Muscle layer of colon (tissue), 2 donors: ENCODE measurements around the gene ATXN7L2.
"Not testable (repeated sequence)": the region's sequence is repeated elsewhere in the genome, so short reads cannot be mapped to it uniquely, and the experiment has no call there.

Experiments
- H3K27ac ChIP-seq: one replicate; pipeline ENCODE4 v1.7.0; 2013; ENCODE audit warnings: low read depth, mild to moderate bottlenecking, low read length, moderate library complexity
- H3K27me3 ChIP-seq, 2 donors: one replicate each; pipeline ENCODE4 v1.7.0; 2013; ENCODE audit warnings: low read length in 2 of 2, mild to moderate bottlenecking in 2 of 2; ENCODE audit not compliant: insufficient read depth in 2 of 2, control insufficient read depth in 1 of 2
- H3K36me3 ChIP-seq: one replicate; pipeline ENCODE4 v1.7.0; 2013; ENCODE audit warnings: mild to moderate bottlenecking, low read length; ENCODE audit not compliant: insufficient read depth
- H3K4me1 ChIP-seq: one replicate; pipeline ENCODE4 v1.7.0; 2013; ENCODE audit warnings: mild to moderate bottlenecking, low read length; ENCODE audit not compliant: insufficient read depth
- H3K4me3 ChIP-seq, 2 donors: one replicate each; pipeline ENCODE4 v1.7.0; 2013; ENCODE audit warnings: low read length in 2 of 2, low read depth in 1 of 2, mild to moderate bottlenecking in 1 of 2, moderate library complexity in 1 of 2
- H3K9ac ChIP-seq: one replicate; pipeline ENCODE4 v1.7.0; 2013; ENCODE audit warnings: low read length
- H3K9me3 ChIP-seq: one replicate; pipeline ENCODE4 v1.7.0; 2013; ENCODE audit warnings: mild to moderate bottlenecking, low read length
- donor health status: abdominal sarcoma.
- donor health status: Adenocarcinoma of cecum.

The ATXN7L2 gene

DNA sequence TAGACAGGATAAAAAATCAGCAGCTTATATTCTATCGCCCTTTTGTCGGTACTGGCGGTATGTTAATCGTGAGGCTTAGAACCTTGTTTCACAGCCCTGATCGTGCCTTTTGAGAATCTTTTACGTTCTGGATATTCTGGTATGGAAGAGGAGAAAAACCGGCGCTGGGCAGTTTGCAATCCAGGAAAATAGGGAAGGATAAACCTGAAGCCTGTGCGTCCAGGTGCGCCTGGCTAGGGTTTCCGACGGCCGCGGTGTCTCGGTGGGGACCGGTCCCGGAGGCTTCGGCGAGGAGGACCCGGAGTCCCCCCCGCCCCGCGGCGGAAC, 17.6 kb upstream of the ATXN7L2 start:
- Histone ChIP-seq H3K27me3 (peaks cover 0 to 4% of the 10 kb centered on the region in 2 donors), H3K9ac (peak overlapping the region; percentile 50), H3K9me3 (no peaks in the 10 kb centered on the region), H3K27ac (peak overlapping the region; percentile 76), H3K4me1 (peaks cover 9% of the 10 kb centered on the region), H3K4me3 (peak overlapping the region; percentile 64 to 84), H3K36me3 (no peaks in the 10 kb centered on the region)

- Histone ChIP-seq H3K4me1 (peaks cover 9% of the 10 kb centered on the region), H3K9ac (peak within 1 kb of the TSS; percentile 50), H3K4me3 (peak within 1 kb of the TSS; percentile 64 to 84), H3K9me3 (no peaks in the 10 kb centered on the region), H3K36me3 (no peaks in the 10 kb centered on the region), H3K27ac (peak within 1 kb of the TSS; percentile 76), H3K27me3 (peaks cover 0 to 4% of the 10 kb centered on the region in 2 donors)
Observed at GRCh38 chr1:109466452-109467300, 17.0 kb upstream of the ATXN7L2 start, which contains the start of gene SYPL2. TSS of gene SYPL2 (plus strand) at chr1:109466546. CDS start at chr1:109466844, 298 bp downstream.

- Histone ChIP-seq H3K36me3 (no peaks in the 10 kb centered on the region), H3K9ac (no peak overlapping the region), H3K4me3 (no peak overlapping the region), H3K27ac (no peak overlapping the region), H3K9me3 (no peaks in the 10 kb centered on the region), H3K4me1 (peaks cover 9% of the 10 kb centered on the region), H3K27me3 (peaks cover 0 to 4% of the 10 kb centered on the region in 2 donors)
Observed at GRCh38 chr1:109467301-109467777, 16.4 kb upstream of the ATXN7L2 start.

DNA sequence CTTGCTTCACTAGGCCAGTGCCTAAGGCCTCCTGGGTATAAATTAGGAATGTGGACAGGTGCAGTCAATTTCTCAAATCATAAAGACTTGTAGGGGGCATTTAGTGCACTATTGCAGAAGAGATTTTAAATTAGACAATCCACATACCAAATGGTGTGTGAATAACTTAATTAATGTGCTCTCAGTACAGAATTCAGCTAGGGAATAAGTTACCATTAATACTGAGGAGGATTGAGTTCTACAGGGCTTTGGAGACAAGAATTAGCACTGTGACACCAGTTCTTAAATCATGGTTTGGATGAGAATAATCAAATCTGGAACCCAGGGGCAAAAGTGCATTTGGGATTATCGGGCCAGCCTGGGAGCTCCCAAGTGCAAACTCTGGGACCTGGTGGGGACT, 15.6 kb upstream of the ATXN7L2 start:
- Histone ChIP-seq H3K9ac (no peak overlapping the region), H3K4me1 (peaks cover 9% of the 10 kb centered on the region), H3K36me3 (no peaks in the 10 kb centered on the region), H3K4me3 (no peak overlapping the region), H3K27me3 (peaks cover 0 to 4% of the 10 kb centered on the region in 2 donors), H3K27ac (no peak overlapping the region), H3K9me3 (no peaks in the 10 kb centered on the region)

- peaks cover 0 to 4% of the 10 kb centered on the region in 2 donors for H3K27me3 ChIP-seq
- no peak overlapping the region for H3K27ac ChIP-seq
- H3K9me3 ChIP-seq = no peaks in the 10 kb centered on the region
- no peak overlapping the region for H3K4me3 ChIP-seq
- no peak overlapping the region for H3K9ac ChIP-seq
- H3K36me3 ChIP-seq = no peaks in the 10 kb centered on the region
- H3K4me1 ChIP-seq = peaks cover 9% of the 10 kb centered on the region
Observed at GRCh38 chr1:109468903-109469302, 14.8 kb upstream of the ATXN7L2 start.

- Histone ChIP-seq H3K4me3 (no peak overlapping the region), H3K27me3 (peaks cover 0 to 4% of the 10 kb centered on the region in 2 donors), H3K36me3 (no peaks in the 10 kb centered on the region), H3K9me3 (no peaks in the 10 kb centered on the region), H3K27ac (no peak overlapping the region), H3K4me1 (peaks cover 7% of the 10 kb centered on the region), H3K9ac (no peak overlapping the region)
Observed at GRCh38 chr1:109470245-109470644, 13.5 kb upstream of the ATXN7L2 start.

- Histone ChIP-seq H3K4me1 (no peaks in the 10 kb centered on the region), H3K36me3 (no peaks in the 10 kb centered on the region), H3K27me3 (no peaks in the 10 kb centered on the region), H3K27ac (no peak overlapping the region), H3K9ac (no peak overlapping the region), H3K9me3 (no peaks in the 10 kb centered on the region), H3K4me3 (no peak overlapping the region)
Observed at GRCh38 chr1:109472779-109473178, 10.9 kb upstream of the ATXN7L2 start.

- not testable (repeated sequence) for H3K9me3 ChIP-seq, H3K4me3 ChIP-seq
Observed at GRCh38 chr1:109473284-109474057, 10.2 kb upstream of the ATXN7L2 start.

DNA sequence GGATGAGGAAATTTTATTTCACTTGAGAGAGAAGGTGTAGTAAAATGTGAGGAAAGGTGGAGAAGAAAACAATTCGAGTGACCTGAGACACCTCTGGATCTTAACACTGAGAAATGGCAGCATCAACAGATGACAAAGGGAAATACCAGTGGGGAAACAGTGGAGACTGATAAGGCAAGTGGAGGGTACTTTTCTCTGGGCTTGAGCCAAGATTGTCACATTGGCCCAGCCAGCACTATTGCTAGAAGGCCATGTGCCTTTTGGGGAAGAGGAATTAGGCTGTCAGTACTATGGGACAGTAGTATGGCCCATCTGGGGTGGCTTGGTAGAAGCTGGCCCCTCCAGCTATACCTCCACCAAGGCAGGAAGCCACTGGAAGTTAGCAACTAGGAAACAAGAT, 9.0 kb upstream of the ATXN7L2 start:
- no peaks in the 10 kb centered on the region for H3K4me1 ChIP-seq
- no peaks in the 10 kb centered on the region for H3K36me3 ChIP-seq
- no peak overlapping the region for H3K4me3 ChIP-seq
- H3K27ac ChIP-seq = no peak overlapping the region
- no peak overlapping the region for H3K9ac ChIP-seq
- H3K27me3 ChIP-seq = no peaks in the 10 kb centered on the region
- H3K9me3 ChIP-seq = no peaks in the 10 kb centered on the region

More at GRCh38 chr1:109473284-109474057, 10.2 kb upstream of the ATXN7L2 start:
- not testable (repeated sequence) for H3K27me3 ChIP-seq, H3K27ac ChIP-seq, H3K9ac ChIP-seq, H3K4me1 ChIP-seq, H3K36me3 ChIP-seq

GRCh38 chr1:109475261-109475660, 8.4 kb upstream of the ATXN7L2 start:
- Histone ChIP-seq H3K9ac (no peak overlapping the region), H3K4me1 (no peaks in the 10 kb centered on the region), H3K27ac (no peak overlapping the region), H3K27me3 (no peaks in the 10 kb centered on the region), H3K36me3 (no peaks in the 10 kb centered on the region), H3K4me3 (no peak overlapping the region), H3K9me3 (no peaks in the 10 kb centered on the region)

DNA sequence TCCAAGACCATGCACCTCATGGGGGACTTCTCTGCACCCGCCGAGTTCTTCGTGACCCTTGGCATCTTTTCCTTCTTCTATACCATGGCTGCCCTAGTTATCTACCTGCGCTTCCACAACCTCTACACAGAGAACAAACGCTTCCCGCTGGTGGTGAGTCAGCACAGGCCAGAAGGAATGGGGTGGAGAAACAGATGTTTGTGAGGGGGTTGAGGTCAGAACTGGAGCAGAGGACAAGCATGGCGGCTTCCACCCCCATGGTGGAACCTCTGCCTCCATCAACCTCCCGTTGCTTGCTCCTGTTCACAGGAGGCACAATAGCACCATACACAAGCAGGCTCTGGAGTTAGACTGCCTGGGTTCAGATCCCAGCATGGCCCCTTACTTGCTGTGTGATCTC, 6.9 kb upstream of the ATXN7L2 start:
- Histone ChIP-seq H3K4me1 (no peaks in the 10 kb centered on the region), H3K27ac (no peak overlapping the region), H3K4me3 (no peak overlapping the region), H3K27me3 (no peaks in the 10 kb centered on the region), H3K9ac (no peak overlapping the region), H3K9me3 (no peaks in the 10 kb centered on the region), H3K36me3 (no peaks in the 10 kb centered on the region)
